Hematopoietic multipotent progenitor cell treated with erythropoietin and hydrocortisone succinate and interleukin-3 and kit ligand, for 8 days (in vitro differentiated cells): ENCODE measurements around the gene CTNNA3.
"Not testable (repeated sequence)": the region's sequence is repeated elsewhere in the genome, so short reads cannot be mapped to it uniquely, and the experiment has no call there.

Experiments used
- DNase-seq: peaks from one replicate; pipeline ENCODE4 v3.0.0-alpha.2; 2015

Gene CTNNA3

GRCh38 chr10:67599597-67599996, 96.4 kb downstream of the CTNNA3 start:
- no peak for DNase-seq

GRCh38 chr10:67596641-67597040, 99.4 kb downstream of the CTNNA3 start:
- no peak for DNase-seq

- DNase-seq: no peak
Measured at GRCh38 chr10:67587771-67588170, 108.2 kb downstream of the CTNNA3 start.

DNA sequence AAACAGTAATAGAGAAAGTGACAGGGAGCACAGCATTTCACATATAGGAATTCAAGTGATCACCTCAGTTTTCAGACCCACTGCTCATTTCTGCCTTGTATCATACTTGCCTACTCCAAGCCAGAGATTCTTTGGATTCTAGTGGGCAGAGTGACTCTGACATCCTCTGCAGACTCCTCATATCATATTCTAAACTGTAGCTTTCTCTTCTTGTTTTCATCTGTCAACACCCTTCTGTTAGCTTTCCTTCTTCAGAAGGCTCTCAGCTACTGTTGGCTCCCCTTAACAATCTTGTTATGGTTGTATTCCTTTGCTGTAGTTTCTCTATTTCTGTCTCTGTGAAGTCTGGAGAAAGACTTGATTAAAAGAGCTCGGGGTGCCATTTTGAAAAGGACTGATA, 120.5 kb downstream of the CTNNA3 start:
- DNase-seq: no peak

DNA sequence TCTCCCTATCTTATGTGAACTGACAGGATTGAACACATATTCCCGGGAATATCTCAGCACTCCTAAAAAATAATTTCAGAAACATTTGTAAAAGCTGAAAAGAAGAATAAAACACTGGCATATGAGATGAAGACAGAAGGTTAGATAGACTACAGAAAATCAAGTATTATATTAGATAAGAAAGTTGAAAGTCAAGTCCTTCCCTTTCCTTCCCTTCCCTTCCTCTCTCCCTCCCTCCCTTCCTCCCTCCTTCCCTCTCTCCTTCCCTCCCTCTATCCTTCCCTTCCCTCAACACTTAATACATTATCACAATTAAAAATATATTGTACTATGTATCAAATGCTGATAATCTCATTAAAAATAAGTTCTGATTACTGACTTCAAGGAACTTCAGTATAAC, 122.5 kb downstream of the CTNNA3 start:
- no peak for DNase-seq

- DNase-seq: no peak
Measured at GRCh38 chr10:67571503-67571902, 124.5 kb downstream of the CTNNA3 start.

DNA sequence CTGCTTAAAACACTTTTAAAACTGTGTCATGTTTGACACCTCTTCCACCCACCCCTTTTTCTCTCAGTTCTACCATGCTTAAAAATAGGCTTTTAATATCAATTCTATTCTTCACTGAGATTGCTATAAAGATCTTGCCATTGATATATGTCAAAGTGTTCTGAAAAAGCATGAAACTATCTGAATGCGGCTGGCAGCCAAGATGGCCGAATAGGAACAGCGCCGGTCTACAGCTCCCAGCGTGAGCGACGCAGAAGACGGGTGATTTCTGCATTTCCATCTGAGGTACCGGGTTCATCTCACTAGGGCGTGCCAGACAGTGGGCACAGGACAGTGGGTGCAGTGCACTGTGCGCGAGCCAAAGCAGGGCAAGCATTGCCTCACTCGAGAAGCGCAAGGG, 137.7 kb downstream of the CTNNA3 start:
- DNase-seq: not testable (repeated sequence)

DNA sequence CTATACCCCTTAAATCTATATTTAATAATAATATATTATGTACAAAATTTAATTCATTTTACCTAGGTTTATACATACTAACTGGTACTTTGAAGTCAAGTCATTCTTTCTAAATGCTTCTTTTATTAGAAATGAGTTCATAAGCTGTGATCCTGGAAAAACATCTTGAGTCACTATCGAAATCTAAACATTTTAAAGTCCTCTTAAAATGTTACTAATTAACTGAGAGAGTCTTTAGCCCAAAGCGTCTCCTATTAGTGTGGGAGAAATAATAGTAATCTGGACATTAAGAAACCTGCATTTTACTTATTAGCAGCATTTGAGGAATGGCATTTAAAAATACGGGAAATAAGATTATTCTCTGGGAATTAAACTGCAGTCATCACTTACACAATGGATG, 142.7 kb downstream of the CTNNA3 start:
- no peak for DNase-seq

DNA sequence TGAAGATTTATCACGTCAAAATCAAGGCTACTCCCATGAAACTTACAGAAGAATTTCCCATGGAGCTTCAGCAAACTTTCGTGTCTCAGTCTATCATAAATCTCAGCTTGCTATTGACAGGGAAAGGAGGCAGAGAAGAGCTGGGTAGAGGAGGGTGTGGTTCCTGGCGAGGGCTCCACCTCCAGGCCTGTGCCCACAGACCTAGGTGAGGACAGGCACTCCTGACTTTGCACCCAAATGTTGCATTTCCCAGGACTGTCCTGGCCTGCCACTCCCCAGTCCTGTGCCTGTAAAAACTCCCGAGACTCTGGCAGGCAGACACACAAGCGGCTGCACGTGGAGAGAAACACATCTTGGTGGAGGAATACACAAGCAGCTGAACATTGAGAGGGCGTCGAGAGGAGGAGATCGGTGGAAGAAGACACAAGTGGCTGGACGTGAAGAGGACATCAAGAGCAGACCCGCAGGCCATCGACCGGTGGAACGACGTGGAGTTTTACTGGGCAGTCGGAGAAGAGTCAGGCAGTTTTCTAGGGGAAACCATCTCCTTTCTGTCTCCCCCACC, 145.1 kb downstream of the CTNNA3 start:
- DNase-seq: no peak

DNA sequence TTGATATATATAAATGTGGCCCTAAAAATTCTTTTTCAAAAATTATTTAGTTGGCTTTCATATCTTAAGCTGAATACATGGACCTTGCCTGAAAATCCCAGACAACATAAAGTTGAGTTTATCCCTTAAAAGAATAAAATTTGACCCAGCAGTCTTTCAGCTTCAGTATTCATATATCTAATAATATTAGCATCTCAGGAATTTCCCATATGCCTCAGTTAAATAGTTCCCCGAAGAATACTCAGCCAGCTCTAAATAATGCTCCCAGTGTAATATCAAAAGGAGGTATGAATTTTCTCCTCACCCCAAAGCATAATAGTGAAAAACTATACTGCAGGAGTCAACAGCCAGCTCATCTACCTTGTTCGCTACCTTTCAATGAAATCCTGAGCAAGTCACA, 145.9 kb downstream of the CTNNA3 start:
- no peak for DNase-seq

DNA sequence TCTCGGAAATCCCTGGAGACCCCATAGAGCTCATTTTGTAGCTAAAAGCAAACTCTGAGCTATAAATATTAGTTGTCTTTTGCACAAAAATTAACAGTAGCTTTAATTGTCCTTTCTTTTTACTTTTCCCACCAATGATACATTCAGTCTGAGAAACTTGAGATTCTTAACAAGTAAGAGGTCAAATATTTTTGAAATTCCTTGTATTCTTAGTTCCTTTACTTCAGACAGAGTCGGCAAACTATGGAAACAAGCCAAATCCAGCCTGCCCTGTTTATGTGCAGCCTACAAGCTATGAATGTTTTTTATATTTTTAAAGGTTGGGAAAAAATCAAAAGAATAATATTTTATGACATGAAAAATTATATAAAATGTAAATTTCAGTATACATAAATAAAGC, 146.6 kb downstream of the CTNNA3 start:
- DNase-seq: no peak

GRCh38 chr10:67541411-67541810, 154.6 kb downstream of the CTNNA3 start:
- no peak for DNase-seq

DNA sequence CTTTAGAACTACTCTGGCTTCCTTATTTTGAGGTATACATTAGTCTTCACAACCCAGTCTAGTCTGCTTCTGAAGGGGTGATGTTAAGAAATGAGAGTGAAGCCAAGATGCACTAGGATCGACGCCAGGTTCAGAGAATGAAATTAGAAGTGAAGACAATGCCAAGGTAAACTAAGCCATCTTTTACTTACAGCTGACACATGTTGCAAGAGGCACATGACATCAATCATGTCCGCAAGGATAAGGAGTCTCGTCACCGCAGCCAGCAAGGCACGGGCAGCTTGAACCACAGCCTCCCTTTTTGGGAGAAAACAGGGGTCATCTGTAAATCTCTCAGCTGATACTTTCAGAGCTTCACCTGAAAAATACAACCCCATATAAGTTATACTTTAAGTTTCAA, 156.7 kb downstream of the CTNNA3 start:
- no peak for DNase-seq

DNA sequence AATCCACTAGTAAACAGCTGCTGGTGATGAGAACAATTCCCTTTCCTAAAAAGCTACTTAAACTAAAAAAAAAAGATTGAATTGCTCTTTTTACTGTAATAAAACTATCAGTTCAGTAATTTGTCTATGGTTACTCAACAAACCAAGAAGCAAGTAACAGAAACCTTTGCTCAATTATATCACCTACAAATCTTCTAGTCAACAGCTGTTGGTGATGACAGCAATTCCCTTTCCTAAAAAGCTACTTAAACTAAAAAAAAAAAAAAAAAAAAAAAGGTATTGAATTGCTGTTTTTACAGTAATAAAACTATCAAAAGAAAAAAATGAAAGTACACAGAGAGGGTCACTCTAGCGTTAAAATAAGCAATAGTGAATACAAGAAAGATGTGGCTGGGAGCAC, 158.1 kb downstream of the CTNNA3 start:
- DNase-seq: no peak

- no peak for DNase-seq
Measured at GRCh38 chr10:67533376-67533775, 162.6 kb downstream of the CTNNA3 start.

DNA sequence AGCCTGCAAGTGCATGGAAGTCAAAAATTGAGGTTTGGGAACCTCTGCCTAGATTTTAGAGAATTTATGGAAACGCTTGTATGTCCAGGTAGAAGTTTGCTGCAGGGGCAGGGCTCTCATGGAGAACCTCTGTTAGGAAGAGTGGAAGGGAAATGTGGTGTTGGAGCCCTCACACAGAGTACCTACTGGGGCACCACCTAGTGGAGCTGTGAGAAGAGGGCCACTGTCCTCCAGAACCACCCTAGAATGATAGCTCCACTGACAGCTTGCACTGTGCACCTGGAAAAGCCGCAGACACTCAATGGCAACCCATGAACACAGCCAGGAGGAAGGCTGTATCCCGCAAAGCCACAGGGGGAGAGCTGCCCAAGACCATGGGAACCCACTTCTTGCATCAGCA, 165.0 kb downstream of the CTNNA3 start:
- DNase-seq: not testable (repeated sequence)

- DNase-seq: no peak
Measured at GRCh38 chr10:67527351-67527750, 168.6 kb downstream of the CTNNA3 start.

GRCh38 chr10:67521546-67521945, 174.4 kb downstream of the CTNNA3 start:
- no peak for DNase-seq

GRCh38 chr10:67520924-67521520, 175.0 kb downstream of the CTNNA3 start:
- peak; percentile 47 for DNase-seq

DNA sequence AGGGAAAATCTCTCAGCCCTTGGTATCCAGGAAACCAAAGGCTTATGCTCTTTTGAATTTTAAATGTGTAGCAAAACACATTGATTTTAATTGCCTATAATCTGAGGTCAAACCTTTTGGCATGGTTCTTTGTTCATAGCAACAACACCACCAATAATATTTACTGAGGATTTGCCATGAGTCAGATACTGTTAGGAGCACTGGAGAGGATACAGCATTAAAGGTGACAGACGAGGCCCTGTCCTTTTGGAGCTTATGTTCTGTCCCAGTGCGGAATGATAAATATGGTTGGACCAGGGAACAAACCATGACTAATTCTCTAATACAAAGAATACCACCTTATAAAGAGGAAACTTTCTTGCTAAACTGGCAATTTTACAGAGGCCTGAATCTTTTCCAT, 176.6 kb downstream of the CTNNA3 start:
- no peak for DNase-seq

- DNase-seq: no peak
Measured at GRCh38 chr10:67518756-67519155, 177.2 kb downstream of the CTNNA3 start.

DNA sequence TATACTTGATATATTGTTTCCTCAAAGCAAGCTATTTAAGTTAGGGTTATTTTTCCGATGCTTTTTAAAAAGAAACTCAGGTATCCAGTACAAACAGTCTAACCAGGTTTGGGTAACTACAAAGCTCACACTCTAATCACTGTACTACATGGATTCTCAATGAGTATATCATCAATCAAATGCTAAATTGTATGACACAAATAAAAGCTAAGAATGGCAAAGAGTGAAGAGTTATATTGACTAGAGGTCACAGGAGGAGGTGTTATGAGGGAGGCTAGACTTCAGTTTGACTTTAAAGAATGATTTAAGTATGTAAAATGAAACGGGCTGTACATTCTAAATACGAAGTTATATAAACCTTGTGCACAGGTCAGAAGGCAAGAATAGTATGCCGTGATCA, 178.0 kb downstream of the CTNNA3 start:
- DNase-seq: no peak

GRCh38 chr10:67506757-67507091, 189.3 kb downstream of the CTNNA3 start:
- no peak for DNase-seq

- DNase-seq: no peak
Measured at GRCh38 chr10:67506083-67506756, 189.8 kb downstream of the CTNNA3 start.
